SKM-1 treated with dmso at 0.1 percent for 144 hours (cell line): ENCODE results near the gene EMC10.
A peak's percentile ranks its signal among the peaks of the same experiment; 100 is the strongest.

Source experiments
- DNase-seq: peaks from one replicate; lab custom pipeline; 2025; ENCODE audit not compliant: unreplicated experiment; lab: John Stamatoyannopoulos, UW

Gene EMC10

GRCh38 chr19:50537769-50538230 lies 61.5 kb downstream of the EMC10 start:
- peak; percentile 36 for DNase-seq
